GM12865 (cell line): ENCODE measurements around the gene BAHCC1.
A peak's percentile ranks its signal among the peaks of the same experiment; 100 is the strongest.

Experiments used
- DNase-seq: peaks from one replicate; pipeline ENCODE4 v3.0.0; 2010; ENCODE audit warnings: low read depth
- H3K4me3 ChIP-seq: 2 replicates; pipeline ENCODE4 v1.5.1; 2011; ENCODE audit warnings: mild to moderate bottlenecking, low read depth, low read length, control low read depth
- TF ChIP-seq, protein P1 (sequence below): IDR thresholded peaks from 2 replicates; pipeline ENCODE4 v1.5.1; 2011; ENCODE audit warnings: low read length, control low read depth, low read depth, inconsistent platforms; ENCODE audit not compliant: insufficient read depth; ENCODE audit errors: missing control alignments

The BAHCC1 gene

DNA sequence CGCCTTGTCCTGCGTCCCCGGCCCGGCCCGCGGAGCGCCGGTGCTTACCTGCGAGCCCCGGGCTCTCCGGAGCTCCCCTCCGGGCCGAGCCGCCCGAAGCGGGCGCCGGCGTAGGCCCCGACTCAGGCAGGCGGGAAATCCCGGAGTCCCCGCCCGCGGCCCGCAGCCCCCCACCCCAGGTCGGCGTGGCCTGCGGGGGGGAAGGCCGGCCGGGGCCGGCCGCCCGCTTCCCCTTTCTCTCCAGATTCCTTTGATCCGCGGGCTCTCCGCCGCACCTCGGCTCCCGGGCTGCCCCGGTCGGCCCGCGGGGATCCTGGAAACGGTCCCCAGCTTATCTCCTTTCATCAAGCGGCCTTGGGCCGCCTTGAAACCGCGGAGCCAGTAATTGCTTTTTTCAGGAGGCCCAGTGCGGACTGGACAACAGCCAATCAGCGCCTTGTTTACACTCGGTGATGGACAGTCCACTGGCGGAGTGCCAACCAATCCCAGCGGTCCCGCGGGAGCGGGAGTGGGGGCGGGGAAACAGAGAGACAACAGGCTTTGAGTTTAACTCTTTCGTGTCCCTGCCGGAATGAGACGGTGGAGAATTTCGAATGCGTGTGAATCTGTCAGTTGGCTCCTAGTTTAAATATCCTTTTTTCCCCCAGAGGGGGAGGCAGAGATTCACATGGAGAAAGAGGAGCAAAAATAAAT lies 1.4 kb upstream of the BAHCC1 start:
- peak; percentile 91 for DNase-seq
- TF ChIP-seq, protein P1, sequence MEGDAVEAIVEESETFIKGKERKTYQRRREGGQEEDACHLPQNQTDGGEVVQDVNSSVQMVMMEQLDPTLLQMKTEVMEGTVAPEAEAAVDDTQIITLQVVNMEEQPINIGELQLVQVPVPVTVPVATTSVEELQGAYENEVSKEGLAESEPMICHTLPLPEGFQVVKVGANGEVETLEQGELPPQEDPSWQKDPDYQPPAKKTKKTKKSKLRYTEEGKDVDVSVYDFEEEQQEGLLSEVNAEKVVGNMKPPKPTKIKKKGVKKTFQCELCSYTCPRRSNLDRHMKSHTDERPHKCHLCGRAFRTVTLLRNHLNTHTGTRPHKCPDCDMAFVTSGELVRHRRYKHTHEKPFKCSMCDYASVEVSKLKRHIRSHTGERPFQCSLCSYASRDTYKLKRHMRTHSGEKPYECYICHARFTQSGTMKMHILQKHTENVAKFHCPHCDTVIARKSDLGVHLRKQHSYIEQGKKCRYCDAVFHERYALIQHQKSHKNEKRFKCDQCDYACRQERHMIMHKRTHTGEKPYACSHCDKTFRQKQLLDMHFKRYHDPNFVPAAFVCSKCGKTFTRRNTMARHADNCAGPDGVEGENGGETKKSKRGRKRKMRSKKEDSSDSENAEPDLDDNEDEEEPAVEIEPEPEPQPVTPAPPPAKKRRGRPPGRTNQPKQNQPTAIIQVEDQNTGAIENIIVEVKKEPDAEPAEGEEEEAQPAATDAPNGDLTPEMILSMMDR: no peak
- peak overlapping the region; percentile 16; the same call in 1 of the 2 replicates for H3K4me3 ChIP-seq

DNA sequence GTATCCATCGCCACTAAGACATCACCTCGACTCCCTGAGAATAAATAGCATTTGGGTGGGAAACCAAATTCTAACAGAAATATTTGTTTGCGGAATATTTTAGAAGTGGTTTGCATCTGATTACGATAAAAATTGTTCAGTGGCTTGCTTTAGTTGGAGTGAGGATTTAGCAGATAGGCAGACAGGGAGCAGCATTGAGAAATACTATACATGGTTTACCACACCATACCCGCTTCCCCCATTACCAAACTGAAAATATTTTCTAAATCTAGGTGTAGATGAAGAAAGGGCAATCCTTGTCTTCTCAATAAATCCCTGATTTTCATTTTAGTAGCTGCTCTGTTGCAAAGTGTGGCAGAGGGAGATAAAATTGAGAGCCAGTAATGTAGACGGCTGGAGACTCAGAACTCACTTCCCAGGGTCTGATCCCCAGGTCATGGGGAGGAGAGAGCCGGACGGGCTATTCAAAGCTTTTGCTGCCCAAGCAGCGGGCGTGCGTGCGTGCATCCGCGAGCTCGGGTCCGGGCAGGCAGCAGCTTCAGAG lies 808 bp upstream of the BAHCC1 start:
- TF ChIP-seq, protein P1: no peak
- no peak overlapping the region for H3K4me3 ChIP-seq
- no peak for DNase-seq

DNA sequence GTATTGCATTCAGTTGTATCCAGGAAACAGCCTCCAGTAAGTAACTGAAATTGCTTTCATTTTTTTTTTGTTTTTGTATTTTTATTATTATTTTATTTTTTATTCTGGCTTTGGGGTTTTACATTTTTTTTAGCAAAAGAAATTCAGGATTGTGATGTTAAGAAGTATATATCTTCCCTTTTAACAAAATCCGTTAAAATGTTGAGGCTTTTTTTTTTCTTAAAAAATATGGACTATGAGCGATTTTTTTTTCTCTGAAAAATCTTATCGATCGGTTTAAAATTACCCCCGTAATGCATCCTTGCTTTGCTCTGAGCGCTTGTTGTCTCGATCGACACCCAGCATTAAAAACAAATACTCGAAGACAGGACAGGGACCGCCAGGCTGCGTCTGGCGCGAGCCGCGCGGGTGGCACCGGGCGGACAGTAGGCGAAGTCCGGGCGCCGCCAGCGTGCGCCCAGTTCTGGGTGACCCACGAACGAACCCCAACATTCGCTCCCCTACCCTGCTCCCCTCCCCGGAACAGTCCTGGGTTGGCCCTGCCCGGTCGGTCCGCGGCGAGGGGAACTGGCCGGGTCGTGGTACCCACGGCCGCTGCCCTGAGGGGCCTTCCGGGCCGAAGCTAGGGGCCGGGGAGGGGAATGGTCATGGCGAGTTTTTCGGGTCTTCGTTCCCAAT lies 482 bp downstream of the BAHCC1 start:
- TF ChIP-seq, protein P1: no peak
- DNase-seq: no peak

DNA sequence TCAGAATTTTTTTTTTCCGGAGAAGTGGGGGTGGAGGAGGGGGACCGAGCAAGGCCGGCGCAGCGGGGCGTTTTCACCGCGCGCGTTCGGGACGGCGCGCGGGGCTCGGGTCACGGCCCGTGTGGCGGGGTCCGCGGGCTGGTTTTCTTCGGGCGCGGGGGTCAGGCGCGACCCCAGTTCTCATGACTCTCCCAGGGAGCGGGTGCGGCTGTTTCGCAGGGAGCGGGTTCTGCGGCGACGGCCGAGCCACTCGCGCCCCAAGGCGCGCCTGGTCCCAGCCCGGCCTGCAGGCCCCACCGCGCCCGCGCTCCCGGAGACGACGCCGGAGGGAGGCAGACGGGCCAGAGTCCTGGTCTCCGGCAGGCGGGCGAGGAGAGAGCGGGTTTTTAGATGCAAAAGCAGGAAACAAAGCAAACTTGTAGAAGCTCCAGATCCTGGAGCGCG lies 1.0 kb downstream of the BAHCC1 start:
- no peak for DNase-seq
- TF ChIP-seq, protein P1: no peak
- H3K4me3 ChIP-seq: no peak overlapping the region

More for the DNA sequence above, 482 bp downstream of the BAHCC1 start:
- H3K4me3 ChIP-seq: no peak overlapping the region

DNA sequence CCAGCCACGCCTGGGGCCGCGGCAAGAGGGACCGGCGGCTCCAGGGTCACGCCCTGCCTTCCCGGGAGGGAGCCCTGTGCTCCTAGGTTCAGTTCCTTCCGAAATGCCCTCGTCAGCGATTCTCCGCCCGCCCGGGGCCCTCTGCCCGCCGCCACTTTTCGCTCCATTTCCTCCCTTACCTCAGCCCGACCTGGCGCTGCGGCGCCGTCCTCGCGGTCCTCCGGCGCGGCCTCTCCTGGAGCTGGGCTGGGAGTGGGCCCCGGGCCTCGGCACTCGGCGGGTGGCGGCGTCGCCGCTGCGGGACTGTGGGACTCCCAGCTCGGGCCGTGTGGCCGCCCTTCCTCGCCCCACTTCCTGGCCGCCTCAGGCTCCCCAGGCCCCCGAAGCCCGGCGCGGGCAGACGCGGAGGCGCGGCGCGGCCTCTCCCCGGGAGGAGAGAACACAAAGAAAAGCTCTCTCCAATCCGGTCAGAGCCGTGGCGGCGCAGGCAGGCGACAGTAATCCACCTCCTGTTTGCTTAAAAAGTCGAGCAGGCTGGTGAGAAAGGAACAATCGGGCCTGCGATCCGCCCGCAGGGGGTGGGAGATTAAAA lies 1.6 kb downstream of the BAHCC1 start:
- no peak overlapping the region for H3K4me3 ChIP-seq
- TF ChIP-seq, protein P1: no peak
- no peak for DNase-seq

DNA sequence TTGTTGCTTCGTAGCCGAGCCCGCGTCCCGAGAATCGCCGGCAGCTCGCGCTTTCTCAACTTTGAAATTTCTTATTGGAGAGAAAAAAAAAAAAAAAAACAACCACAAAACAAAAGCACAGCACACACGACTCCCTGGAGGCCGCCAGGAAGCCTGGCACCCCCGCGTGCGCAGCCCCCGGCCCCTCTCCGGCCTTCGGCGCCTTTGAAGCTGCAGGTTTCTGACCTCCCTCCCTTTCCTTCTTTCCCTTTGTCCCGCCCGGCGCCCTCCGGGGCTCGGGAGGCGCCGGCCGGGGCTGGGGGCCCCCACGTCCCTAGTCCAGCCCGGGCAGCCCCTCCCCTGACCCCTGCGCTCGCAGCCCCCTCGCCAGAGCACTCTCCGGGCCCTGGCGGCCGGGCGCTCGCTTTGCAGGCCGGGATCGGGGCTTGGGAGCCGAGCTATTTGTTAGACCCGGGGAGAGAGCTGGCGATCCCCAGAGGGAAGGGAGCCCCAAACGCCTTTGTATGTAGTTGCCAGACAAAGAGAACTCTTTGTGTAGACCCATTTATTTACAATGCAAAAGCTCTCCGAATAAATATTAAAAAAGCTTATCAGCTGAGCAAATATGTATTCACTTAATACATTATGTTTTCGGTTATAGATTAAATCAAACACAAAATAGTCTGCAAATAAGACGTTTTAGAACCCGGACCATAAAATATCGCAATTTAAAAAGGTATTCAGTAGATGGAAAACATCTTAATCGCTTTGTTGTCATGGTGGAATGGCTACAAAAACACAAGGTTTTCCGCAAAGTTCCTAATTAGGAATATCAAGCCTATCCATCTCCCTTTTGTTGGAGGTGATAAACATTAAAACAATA lies 2.3 kb downstream of the BAHCC1 start:
- DNase-seq: no peak
- no peak overlapping the region for H3K4me3 ChIP-seq

More for the DNA sequence above, 2.3 kb downstream of the BAHCC1 start:
- TF ChIP-seq, protein P1: no peak
